ENCODE data around the gene PRDM16. TPM values are rescaled to one million over a fixed set of nuclear protein-coding genes. Genes with fewer than 3 reads are reported as not detected.

The PRDM16 gene
- total and polyA plus RNA-seq, 2 of the 13 experiments (the other 11 are each of a cell fraction or from before 2014, with no cell fraction given): 0.15 to 0.81 TPM

- TF ChIP-seq HINFP (CRISPR knock-in tag; IDR thresholded peaks at IDR 0.05; ENCODE audit: low read depth) (0 out of 2 replicates have a peak, but pooled peaks have one; percentile 49), ARID4A (CRISPR knock-in tag; IDR thresholded peaks at IDR 0.05; ENCODE audit: borderline replicate concordance) (peak; percentile 79; the same call in 1 of the 2 replicates), RFXAP (CRISPR knock-in tag; IDR thresholded peaks at IDR 0.05; ENCODE audit: borderline replicate concordance) (0 out of 2 replicates have a peak, but pooled peaks have one; percentile 57), SMARCC2 (IDR thresholded peaks at IDR 0.05) (no peak), PHF8 (CRISPR knock-in tag; IDR thresholded peaks at IDR 0.05) (peak; percentile 62; the same call in 1 of the 2 replicates), ZSCAN30 (CRISPR knock-in tag; IDR thresholded peaks at IDR 0.05) (no peak), SOX5 (CRISPR knock-in tag; IDR thresholded peaks at IDR 0.05; ENCODE audit: borderline replicate concordance) (peak; percentile 81), ZNF768 (CRISPR knock-in tag; IDR thresholded peaks at IDR 0.05) (0 out of 2 replicates have a peak, but pooled peaks have one; percentile 27), TIGD3 (CRISPR knock-in tag; IDR thresholded peaks at IDR 0.05; ENCODE audit: borderline replicate concordance) (peak; percentile 52; the same call in 1 of the 2 replicates), HMG20A (CRISPR knock-in tag; IDR thresholded peaks at IDR 0.05; ENCODE audit: borderline replicate concordance) (0 out of 2 replicates have a peak, but pooled peaks have one; percentile 29), PLSCR1 (CRISPR knock-in tag; IDR thresholded peaks at IDR 0.05; ENCODE audit: borderline replicate concordance) (peak; percentile 55; the same call in 1 of the 2 replicates), ZNF562 (CRISPR knock-in tag; IDR thresholded peaks at IDR 0.05; ENCODE audit: borderline replicate concordance) (no peak), CERS6 (CRISPR knock-in tag; IDR thresholded peaks at IDR 0.05) (0 out of 2 replicates have a peak, but pooled peaks have one; percentile 38), MED13 (CRISPR knock-in tag; IDR thresholded peaks at IDR 0.05) (no peak), E2F5 (CRISPR knock-in tag; conservative IDR thresholded peaks at IDR 0.05) (no peak), ZNF414 (CRISPR knock-in tag; IDR thresholded peaks at IDR 0.05) (peak; percentile 80; the same call in 1 of the 2 replicates), MEIS2 (CRISPR knock-in tag; IDR thresholded peaks at IDR 0.05) (peak; percentile 77; the same call in 1 of the 2 replicates), EEA1 (CRISPR knock-in tag; IDR thresholded peaks at IDR 0.05; ENCODE audit: borderline replicate concordance) (no peak)
Measured at GRCh38 chr1:3423245-3423829, 354.3 kb downstream of the PRDM16 start (continued).
